Right ventricle myocardium superior (tissue), 1 donor: ENCODE measurements around the gene VAV1. TPM values are rescaled to one million over a fixed set of nuclear protein-coding genes. Genes with fewer than 3 reads are reported as not detected.
"Not testable (repeated sequence)": the region's sequence is repeated elsewhere in the genome, so short reads cannot be mapped to it uniquely, and the experiment has no call there.

Experiments used
- ATAC-seq: fragments of 200-7000 bp; cut with Tn5 transposase; one replicate; pipeline ENCODE4 v1.9.1; 2020; ENCODE audit warnings: mild to moderate bottlenecking; ENCODE audit not compliant: poor library complexity
- DNase-seq: peaks from one replicate; pipeline ENCODE4 v3.0.0-alpha.2; 2020
- intact Hi-C: fragments of 100-400 bp; cut with DNase I; formaldehyde crosslinking; loops from one replicate; pipeline ENCODE4 v1.11.2; 2022
- total RNA-seq: library from RNA; stranded (reverse); fragmentation: NEBNext Ultra II Directional; extraction: Animal tissue kit (Norgen Biotek cat#: 25700); gene quantifications from one replicate; pipeline ENCODE4 v1.2.1, GENCODE V29; 2021
- donor health status: DM: no; HTN: yes; CAD: no; lungs with severe emphysema.

Gene VAV1
- total RNA-seq, 1 donor from 2014 or later = 2.8 TPM

DNA sequence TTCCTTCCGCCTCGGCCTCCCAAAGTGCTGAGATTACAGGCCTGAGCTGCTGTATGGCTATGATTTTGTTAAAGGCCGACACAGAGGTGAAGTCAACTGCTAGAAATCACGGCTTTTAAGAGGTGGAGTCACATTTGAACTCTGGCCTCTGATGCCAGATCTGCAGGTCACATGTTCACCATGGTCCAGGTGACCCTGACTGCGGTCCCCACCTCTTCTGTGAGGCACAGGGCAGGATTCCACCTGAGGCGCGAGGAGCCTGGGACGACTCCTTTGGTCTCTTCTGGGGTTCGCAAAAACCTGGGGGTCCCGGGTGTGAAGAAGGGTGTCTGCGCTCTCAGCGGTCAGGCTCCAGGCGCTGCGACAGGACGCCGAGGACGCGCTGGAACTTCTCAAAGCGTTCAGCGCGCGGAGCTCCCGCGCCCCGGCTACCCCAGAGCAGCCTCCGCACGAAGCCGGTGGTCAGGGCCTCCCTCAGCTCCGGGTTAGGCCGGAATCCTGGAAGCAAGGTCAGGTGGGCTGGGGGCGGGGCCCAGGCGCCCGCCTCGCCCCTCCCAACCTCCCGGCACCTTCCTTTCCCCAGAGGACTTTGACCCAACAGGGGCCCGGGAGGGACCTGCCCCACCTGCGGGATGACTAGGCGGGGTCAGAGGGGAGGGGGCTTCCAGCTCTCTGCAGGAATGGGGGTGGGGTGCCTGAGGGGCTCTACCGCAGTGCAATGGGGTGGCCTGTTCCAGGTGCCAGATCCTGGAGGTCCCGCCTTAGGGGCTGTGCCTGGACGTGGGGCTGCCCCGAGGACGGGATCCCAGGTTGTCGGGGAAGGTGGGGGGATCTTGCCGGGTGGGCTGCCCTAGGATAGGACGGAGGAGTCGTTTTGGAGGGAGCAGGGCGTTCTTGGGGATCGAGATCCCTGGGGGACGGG is 20.0 kb upstream of the VAV1 start:
- ATAC-seq = no peak
- intact Hi-C loops = no loop called here
- no peak for DNase-seq

DNA sequence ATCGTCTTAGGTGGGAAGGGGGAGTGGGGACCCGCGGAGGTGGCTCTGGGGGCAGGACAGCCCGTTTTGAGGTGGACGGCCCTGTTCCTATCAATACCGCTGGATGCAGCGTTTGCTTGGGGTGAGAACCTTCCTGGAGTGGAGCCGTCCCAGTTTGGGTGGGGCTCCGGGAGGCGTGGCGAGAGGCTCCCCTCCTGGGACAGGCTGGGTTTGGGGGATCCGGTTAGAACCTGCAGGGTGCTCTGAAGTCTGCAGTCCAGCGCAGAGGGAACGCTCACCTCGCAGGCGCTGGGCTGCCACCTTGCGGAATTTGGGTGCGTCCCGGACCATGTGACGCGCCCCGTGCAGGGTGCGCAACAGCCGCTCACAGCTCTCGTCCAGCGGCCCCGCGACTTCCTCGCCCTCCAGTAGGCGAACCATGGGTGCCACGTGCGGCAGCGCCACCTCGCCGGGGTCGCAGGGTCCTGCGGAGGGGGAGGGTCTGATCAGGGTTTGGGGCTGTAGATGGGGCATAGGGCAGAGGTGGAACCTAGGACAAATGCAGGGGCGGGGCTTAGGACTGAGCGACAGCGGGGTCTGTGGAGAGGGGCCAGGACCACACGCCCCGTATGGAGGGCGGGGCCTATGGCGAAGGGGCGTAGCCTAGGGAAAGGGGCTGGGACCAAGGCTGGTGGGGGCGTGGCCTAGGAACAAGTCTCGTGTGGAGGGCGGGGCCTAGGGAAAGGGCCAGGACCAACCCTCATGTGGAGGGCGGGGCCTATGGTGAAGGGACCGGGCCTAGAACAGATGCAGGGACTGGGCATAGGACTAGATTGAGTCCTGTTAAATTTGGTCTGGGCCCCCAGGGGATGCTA is 19.1 kb upstream of the VAV1 start:
- ATAC-seq = peak; percentile 86
- intact Hi-C loops = no loop called here
- peak; percentile 87 for DNase-seq

DNA sequence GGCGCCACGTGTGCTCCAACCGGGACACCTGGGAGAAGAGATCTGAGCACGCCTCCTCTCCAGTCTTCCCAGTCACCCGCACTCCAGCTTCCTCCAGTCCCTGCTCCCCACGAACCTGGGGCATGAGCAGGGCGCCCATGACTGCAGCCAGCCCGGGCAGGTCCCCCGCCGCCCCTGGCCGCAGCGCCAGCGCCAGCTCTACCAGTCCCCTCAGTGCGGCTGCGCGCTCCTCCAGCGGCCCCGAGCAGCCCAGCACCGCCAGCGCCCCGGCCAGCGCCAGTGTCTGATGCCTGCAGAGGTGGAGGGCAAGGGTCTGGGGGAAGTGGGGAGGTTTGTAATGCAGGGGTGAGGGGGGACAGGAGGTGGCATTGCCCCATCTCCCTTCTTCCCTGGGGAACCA is 18.4 kb upstream of the VAV1 start:
- ATAC-seq (no peak), DNase-seq (no peak)
- intact Hi-C loops = no loop called here

DNA sequence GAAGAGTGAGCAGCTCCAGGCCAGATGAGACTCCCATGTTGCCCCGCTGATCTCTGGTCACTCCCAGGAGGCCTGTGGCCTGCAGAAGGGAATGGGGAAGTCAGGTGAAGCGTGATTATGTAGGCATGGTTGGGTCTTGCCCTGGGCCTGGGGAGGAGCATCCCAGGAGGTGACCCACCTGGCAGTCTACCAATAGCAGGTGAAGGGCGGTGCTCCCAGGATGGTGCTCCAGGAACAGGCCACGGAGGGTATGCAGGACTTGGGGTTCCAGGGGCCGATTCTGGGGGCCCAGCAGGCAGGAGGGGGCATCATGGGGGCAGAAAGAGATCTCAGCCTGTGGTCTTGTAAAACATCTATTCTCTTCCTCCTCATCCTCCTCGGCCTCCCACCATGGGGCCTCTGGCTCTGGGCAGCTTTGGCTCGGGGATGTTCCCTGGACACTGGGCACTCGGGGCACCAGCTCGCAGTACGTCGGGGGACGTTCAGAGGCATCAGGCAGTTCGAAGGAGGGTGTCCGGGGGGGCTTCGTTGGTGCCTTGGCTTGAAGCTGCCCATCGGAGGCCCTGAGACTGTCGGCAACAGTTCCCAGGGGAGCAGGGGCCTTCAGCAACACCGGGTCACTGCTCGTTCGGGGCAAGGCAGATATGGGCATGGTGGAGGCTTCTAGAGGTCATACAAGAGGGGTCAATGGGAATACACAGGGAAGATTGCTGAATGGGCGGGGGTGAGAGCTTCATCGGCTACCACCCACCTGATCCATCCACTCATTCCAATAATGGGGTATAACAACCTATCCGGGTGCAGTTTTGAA is 17.6 kb upstream of the VAV1 start:
- DNase-seq = no peak
- no peak for ATAC-seq
- intact Hi-C loops = no loop called here

DNA sequence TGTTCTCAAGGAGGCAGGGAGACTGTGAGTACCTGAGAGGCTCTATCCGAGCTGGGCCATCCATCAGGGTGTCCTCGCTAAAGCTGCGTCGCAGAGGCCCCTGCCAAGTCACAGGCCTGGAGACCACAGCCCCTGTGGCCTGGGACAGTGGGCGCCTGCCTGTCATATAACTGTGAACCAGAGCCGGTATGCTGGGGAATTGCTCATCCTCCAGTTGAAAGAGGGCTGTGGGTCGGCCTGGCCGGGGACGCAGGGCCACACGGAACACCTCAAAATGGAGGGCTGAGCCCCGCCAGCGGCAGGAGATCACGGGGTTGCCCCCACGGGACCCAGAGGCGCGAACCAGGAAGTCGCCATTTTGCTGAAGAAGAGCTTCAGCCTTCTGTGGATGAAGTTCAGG is 11.9 kb upstream of the VAV1 start:
- ATAC-seq (no peak), DNase-seq (no peak)
- intact Hi-C loops = no loop called here

DNA sequence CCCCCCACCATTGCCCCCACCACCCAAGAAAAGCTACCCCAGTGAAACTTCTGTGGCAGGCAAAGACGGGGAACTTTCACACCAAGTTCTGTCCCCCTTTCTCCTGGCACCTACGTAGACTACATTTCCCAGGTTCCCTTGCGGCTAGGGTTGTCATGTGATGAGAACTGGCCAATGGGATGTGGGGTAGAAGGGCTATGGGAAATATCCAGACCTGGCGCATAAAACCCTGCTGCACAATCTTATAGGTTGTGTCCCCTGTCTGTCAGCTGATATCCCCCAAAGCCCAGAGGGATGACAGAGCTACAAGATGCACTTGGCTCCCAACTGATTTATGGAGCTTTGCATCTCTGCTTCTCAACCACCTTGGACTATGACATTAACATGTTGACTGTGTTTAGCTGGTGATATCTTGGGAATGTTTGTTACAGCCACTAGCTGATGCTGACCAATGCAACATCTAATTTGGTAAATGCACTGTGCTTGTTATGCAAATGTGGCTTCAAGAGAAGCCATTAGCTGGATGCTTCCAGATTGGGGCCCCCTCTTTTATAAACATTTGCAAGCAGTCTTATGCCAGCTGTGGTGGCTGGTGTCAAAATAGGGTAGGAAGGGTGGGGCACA is 11.3 kb upstream of the VAV1 start:
- intact Hi-C loops = no loop called here
- ATAC-seq (peak; percentile 48), DNase-seq (no peak)

DNA sequence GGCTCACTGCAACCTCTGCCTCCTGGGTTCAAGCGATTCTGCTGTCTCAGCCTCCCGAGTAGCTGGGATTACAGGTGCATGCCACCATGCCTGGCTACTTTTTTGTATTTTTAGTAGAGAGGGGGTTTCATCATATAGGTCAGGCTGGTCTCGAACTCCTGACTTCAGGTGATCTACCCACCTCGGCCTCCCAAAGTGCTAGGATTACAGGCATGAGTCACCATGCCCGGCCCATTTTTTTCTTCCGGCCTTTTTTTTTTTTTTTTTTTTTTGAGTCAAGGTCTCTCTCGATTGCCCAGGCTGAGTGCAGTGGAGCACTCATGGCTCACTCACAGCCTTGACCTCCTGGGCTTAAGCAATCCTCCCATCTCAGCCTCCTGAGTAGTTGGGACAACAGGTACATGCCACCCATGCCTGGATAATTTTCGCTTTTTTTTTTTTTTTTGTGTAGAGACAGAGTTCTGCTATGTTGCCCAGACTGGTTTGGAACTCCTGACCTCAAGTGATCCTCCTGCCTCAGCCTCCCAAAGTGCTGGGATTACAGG is 10.2 kb upstream of the VAV1 start:
- ATAC-seq, DNase-seq, intact Hi-C loops: not testable (repeated sequence)

DNA sequence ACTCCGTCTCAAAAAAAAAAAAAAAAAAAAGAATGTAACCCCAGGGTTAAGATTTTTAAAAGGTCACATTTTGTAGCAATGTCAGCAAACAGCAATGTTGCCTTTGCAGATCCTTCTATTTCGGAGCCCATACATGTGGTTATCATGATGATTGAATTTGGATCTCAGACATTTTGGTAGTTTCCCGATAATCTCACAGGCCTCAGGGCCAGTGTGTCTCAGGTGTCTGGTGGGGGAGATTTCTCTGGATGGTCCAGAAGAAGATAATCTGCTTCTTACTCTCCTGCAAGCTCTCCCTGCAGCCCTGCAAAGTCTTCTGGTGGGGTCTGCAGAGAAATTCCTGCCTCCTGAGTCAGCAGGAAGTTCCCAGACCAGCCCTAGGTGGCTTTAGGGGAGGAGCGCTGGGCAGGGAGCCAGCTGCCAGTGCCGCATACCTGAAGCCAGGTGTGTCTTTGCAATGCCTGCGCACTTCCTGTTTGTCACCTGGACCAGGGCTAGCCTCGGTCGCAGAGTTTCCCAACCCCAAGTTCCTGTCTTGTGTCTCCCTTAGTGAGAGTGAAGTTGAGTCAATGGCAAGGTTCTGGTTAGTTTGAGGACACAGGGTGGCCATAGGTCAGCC is 6.7 kb upstream of the VAV1 start:
- no peak for ATAC-seq
- DNase-seq = no peak
- intact Hi-C loops = no loop called here

DNA sequence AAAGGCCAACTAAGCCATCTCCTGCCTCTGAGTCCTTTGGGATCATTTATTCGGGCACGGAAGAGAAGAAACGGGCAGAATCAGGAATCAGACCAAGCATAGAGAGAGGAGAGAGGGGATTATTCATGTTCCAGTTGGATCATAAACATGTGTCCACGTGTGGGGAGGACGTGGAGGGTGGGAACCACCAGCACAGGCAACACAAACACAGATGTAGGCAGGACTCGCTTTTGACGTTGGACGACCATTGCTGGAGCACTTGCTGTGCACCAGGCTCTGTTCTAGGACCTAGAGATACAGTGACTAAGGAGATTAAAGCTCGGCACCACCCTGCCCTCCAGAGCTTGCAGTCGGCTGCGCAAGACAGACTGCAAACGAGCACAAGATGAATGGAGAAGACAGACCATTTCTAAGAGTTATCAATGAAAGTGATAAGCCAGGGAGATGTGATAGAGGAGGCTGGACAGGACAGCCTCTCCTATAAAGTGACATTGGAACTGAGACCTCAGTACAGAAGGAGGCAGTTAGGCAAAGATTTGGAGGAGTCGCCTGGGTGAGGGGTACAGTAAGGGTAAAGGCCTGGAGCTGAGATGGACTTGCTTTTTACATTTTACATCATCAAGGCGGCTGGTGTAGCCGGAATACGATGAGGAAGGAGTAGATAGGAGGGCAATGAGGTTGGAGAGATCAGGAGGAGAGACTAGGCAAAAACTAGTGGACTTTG is 6.0 kb upstream of the VAV1 start:
- ATAC-seq (no peak), DNase-seq (no peak)
- intact Hi-C loops = no loop called here

DNA sequence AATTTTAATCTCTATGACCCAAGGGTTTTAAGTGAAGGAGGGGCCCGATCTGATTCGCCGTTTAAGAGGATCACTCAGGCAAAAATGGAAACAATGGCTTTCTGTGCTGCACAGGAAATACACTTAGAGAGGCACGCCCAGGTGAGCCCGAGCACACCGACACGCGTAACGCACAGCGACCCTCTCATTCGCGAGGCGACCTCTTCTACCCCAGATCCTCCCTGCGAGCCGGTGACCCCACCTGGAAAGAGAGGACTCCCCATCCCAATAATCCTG is 5.5 kb upstream of the VAV1 start:
- intact Hi-C loops = no loop called here
- ATAC-seq (peak; percentile 26), DNase-seq (no peak)

DNA sequence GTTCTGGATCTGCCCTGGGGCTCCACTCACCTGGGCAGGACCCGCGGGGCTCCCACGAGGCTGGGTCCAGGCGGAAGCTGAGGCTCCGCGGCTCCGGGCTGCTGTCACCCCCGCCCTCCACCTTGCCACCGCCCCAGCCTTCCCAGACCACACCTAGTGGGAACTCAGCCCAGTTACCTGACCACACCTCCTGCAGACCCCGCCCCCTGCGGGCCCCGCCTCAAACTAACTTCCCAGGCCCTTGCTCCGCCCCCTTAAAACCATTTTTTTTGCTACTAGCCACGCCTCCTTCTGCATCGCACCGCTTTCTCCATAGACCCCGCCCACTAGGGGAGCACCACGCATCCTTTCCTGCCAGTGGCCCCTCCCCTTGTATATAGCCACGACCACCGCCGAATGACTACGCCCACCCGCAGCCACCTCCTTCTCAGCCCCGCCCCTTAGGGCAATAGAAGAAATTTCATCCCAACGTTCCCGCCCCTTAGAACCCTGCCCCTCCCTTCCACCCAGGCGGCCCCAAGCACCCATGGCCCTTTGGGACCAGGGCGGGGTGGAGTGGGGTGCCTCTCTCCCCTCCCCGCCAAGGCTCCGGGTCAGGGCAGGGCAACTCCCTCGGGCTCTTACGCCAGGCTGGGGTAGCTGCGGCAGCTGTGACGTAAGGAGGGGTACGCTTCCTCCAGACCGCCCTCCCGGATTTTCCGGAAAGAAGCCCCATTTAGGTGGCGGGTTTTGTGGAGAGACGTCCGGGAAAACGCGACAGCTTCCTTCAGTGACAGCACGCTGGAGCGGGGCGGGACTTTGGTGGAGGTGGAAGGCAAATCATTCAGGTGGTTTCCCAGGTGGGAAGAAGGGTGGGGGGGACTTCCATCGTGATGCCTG is 4.9 kb upstream of the VAV1 start, which contains the start of gene SH2D3A:
Gene SH2D3A (minus strand): TSS at position 79 of the 879 bp plus-strand sequence. CDS start 3,687 bp downstream, outside the sequence.
- intact Hi-C loops = no loop called here
- ATAC-seq (peak; percentile 45), DNase-seq (peak; percentile 82)

DNA sequence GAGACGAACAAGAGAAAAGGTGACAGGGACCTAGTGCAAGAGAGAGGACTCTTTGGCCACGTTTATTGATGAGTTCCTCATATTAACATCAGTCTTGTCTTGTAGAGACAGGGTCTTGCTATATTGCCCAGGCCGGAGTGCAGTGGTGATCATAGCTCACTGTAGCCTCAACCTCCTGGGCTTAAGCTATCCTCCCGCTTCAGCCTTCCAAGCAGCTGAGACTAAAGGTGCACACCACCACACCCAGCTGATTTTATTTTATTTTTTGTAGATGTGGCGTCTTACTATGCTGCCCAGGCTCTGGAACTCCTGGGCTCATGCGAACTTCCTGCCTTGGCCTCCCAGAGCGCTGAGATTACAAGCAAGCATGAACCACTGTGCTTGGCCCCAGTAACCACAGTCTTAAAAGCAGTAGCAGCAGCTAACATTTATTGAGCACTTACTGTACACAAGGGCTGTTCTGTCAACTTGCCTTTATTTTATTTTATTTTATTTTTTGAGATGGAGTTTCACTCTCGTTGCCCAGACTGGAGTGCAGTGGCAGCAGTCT is 4.2 kb upstream of the VAV1 start:
- intact Hi-C loops = no loop called here
- DNase-seq = no peak
- ATAC-seq = no peak

DNA sequence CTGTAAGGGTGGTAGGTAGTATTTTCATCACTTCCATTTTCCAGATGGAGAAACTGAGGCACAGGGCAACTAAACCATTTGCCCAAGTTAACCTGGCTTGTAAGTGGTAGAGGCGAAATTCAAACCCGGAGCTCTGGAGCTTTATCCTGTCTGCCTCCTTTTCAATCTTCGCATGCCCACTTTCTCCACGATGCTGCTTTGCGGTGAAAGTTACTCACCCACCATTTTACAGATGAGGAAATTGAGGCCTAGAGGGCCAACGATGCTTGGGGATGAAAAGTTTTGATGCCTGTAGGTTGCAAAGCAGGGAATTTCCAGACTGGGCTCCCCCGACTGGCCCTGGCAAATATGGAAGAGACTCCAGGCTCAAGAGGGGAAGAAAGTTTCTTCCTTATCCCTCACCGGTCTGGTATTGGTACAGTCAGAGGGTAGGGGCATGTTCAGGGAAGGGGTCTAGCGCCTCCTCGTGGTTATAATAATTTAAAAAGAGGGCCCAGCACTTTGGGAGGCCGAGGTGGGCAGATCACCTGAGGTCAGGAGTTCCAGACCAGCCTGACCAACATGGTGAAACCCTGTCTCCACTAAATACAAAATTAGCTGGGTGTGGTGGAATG is 3.4 kb upstream of the VAV1 start:
- ATAC-seq (no peak), DNase-seq (no peak)
- intact Hi-C loops = no loop called here

DNA sequence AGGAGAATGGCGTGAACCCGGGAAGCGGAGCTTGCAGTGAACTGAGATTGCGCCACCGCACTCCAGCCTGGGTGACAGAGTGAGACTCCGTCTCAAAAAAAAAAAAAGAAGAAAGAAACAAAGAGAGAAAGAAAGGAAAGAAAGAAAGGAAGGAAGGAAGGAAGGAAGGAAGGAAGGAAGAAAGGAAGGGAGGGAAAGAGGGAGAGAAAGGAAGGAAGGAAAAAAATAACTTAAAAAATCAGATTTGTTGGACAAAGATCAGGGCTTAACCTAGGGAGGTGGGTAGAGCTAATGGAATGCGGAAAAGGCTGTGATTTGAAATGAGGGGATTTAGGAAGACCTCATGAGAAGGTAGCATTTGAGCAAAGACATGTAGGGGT is 870 bp upstream of the VAV1 start:
- intact Hi-C loops, ATAC-seq, DNase-seq: not testable (repeated sequence)

DNA sequence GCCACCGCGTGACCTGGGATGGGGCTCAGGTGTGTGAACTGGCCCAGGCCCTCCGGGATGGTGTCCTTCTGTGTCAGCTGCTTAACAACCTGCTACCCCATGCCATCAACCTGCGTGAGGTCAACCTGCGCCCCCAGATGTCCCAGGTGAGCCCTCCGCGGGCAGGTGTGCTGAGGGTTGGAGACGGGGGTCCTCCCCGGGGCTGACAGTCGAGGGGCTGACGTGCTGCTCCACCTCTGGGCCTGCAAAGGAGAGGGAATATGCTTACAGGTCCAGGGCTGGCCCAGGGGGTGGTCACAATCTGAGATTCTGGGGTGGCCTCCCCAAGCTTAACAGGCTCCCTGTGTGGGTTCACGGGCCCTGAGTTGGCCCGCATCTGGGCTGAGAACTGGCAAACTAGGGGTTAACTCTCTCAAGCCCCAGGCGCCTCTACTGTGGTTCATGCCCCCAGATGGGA is 386 bp downstream of the VAV1 start:
- no peak for DNase-seq
- intact Hi-C loops = no loop called here
- ATAC-seq = no peak
